GM23248 (cell line): ENCODE data around the gene TBC1D8. TPM values are rescaled to one million over a fixed set of nuclear protein-coding genes. Genes with fewer than 3 reads are reported as not detected.

Source experiments
- DNase-seq: peaks from one replicate; pipeline ENCODE4 v3.0.0-alpha.2; 2015
- H2AFZ ChIP-seq: fragments of 200-600 bp; sonication (generic); 2 replicates; pipeline ENCODE4 v1.6.1; 2016; ENCODE audit warnings: antibody characterized with exemption
- H3F3A ChIP-seq: fragments of 200-600 bp; sonication (generic); 2 replicates; pipeline ENCODE4 v1.6.1; 2016; ENCODE audit warnings: mild to moderate bottlenecking, antibody characterized with exemption, mixed run types; ENCODE audit not compliant: insufficient read depth
- H3K27ac ChIP-seq: fragments of 200-600 bp; sonication (generic); 2 replicates; pipeline ENCODE4 v1.5.1; 2016; ENCODE audit warnings: mild to moderate bottlenecking
- H3K27me3 ChIP-seq: fragments of 200-600 bp; sonication (generic); replicated peaks from 2 replicates; pipeline ENCODE4 v1.6.1; 2016; ENCODE audit warnings: mild to moderate bottlenecking; ENCODE audit not compliant: insufficient read depth
- H3K36me3 ChIP-seq: fragments of 200-600 bp; sonication (generic); 2 replicates; pipeline ENCODE4 v1.6.1; 2016; ENCODE audit warnings: low read depth, mild to moderate bottlenecking
- H3K4me1 ChIP-seq: fragments of 200-600 bp; sonication (generic); 2 replicates; pipeline ENCODE4 v1.6.1; 2016; ENCODE audit warnings: mild to moderate bottlenecking; ENCODE audit not compliant: insufficient read depth
- H3K4me2 ChIP-seq: fragments of 200-600 bp; sonication (generic); one replicate; pipeline ENCODE4 v1.6.1; 2016; ENCODE audit warnings: mild to moderate bottlenecking; ENCODE audit not compliant: unreplicated experiment
- H3K4me3 ChIP-seq: fragments of 200-600 bp; sonication (generic); 2 replicates; pipeline ENCODE4 v1.5.1; 2016; ENCODE audit warnings: mild to moderate bottlenecking
- H3K79me2 ChIP-seq: fragments of 200-600 bp; sonication (generic); 2 replicates; pipeline ENCODE4 v1.6.1; 2016; ENCODE audit warnings: mild to moderate bottlenecking; ENCODE audit not compliant: insufficient read depth
- H3K9ac ChIP-seq: fragments of 200-600 bp; sonication (generic); 2 replicates; pipeline ENCODE4 v1.6.1; 2016; ENCODE audit warnings: mild to moderate bottlenecking
- H3K9me2 ChIP-seq: fragments of 200-600 bp; sonication (generic); 2 replicates; pipeline ENCODE4 v1.6.1; 2016; ENCODE audit warnings: mixed run types, mild to moderate bottlenecking, moderate library complexity; ENCODE audit not compliant: insufficient read depth
- H3K9me3 ChIP-seq: fragments of 200-600 bp; sonication (generic); one replicate; pipeline ENCODE4 v1.6.1; 2017; ENCODE audit warnings: low read depth
- H4K20me1 ChIP-seq: fragments of 200-600 bp; sonication (generic); 2 replicates; pipeline ENCODE4 v1.6.0; 2016; ENCODE audit not compliant: insufficient read depth
- EZH2 ChIP-seq: fragments of 200-600 bp; sonication (generic); IDR thresholded peaks from 2 replicates; pipeline ENCODE4 v1.6.1; 2018; ENCODE audit warnings: antibody characterized with exemption, mild to moderate bottlenecking; ENCODE audit not compliant: insufficient read depth, poor library complexity, severe bottlenecking
- EZH2phosphoT487 ChIP-seq: fragments of 200-600 bp; sonication (generic); IDR thresholded peaks from 2 replicates; pipeline ENCODE4 v1.6.1; 2018; ENCODE audit warnings: antibody characterized with exemption, moderate library complexity, mild to moderate bottlenecking, low read depth; ENCODE audit not compliant: insufficient read depth
- WGBS, 2 experiments: methylation state at CpG; one replicate each; pipeline ENCODE4 v1.1.6; 2015 to 2017; ENCODE audit warnings: low lambda C conversion rate in 2 of 2, low coverage in 1 of 2; ENCODE audit errors: missing lambda C conversion rate in 2 of 2; 5-methylcytosine and 5-hydroxymethylcytosine counted together
- in situ Hi-C: fragments of 300-500 bp; cut with MboI; formaldehyde crosslinking; loops from 2 replicates; pipeline ENCODE4 v1.15.0; 2020
- polyA plus RNA-seq: library from polyadenylated mRNA; unstranded; fragments of >200 nt; fragmentation: Nextera tagmentation; extraction: Ambion mirVana; gene quantifications from 2 replicates; pipeline ENCODE4 v1.2.1, GENCODE V29; 2016
- total RNA-seq: library from RNA; depleted of rRNA; stranded (reverse); fragments of >200 nt; shearing (Covaris generic); gene quantifications from 2 replicates; pipeline ENCODE4 v1.2.3, GENCODE V29; 2014

Gene TBC1D8
- total and polyA plus RNA-seq, 2 experiments from 2014 or later, result 2.5 to 2.6 TPM

DNA sequence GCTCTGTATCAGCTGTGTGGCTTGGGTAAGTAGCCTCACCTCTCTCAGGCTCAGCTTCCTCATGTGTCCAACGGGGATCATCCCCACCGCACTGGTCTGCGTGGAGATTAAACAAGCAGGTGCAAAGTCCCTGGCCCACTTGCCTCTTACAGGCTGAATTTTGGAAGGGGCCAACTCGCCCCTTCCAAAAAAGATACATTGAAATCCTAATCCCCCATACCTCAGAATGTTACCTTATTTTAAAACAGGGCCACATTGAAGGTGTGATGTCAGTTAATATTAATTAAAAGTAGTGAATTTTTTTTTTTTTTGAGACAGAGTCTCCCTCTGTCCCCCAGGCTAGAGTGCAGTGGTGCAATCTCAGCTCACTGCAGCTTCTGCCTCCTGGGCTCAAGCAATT is 34.8 kb downstream of the TBC1D8 start:
- H3K79me2 ChIP-seq, result no peaks in the 10 kb centered on the region
- H3K4me3 ChIP-seq, result no peak overlapping the region
- H3K4me2 ChIP-seq, result no peak overlapping the region
- no peak overlapping the region for H3K9ac ChIP-seq
- WGBS, 2 experiments, result 78 to 80% methylated on average over 4 of the region's 4 CpGs
- no peaks in the 10 kb centered on the region for H3K27me3 ChIP-seq
- H4K20me1 ChIP-seq, result no peaks in the 10 kb centered on the region
- no peak overlapping the region for H2AFZ ChIP-seq
- H3K9me3 ChIP-seq, result no peaks in the 10 kb centered on the region
- no peak overlapping the region for H3K27ac ChIP-seq
- no peak for DNase-seq
- H3F3A ChIP-seq, result peaks cover 29% of the 10 kb centered on the region
- H3K4me1 ChIP-seq, result peaks cover 30% of the 10 kb centered on the region
- in situ Hi-C loops, result no loop called here
- no peak for TF ChIP-seq EZH2phosphoT487
- TF ChIP-seq EZH2, result no peak
- H3K36me3 ChIP-seq, result no peaks in the 10 kb centered on the region
- no peaks in the 10 kb centered on the region for H3K9me2 ChIP-seq

DNA sequence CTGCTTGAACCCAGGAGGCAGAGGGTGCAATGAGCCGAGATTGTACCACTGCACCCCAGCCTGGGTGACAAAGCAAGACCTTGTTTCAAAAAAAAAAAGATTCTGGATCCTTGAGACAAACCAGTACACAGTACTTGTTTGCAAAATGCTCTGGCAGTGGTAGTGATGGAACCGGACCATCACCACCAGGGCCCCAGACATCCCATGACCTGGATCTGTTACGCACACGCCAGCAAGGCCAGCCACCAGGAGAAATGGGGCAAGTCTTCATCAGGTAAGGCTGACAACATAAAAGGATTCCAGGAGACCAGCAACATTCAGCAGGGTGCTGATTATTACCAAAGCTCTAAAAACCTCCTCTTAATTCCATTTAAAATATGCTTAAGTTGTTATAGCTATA is 35.5 kb downstream of the TBC1D8 start:
- Histone ChIP-seq H3K9me3 (no peaks in the 10 kb centered on the region), H3K27ac (no peak overlapping the region), H3K79me2 (no peaks in the 10 kb centered on the region), H3K4me2 (no peak overlapping the region), H3K27me3 (no peaks in the 10 kb centered on the region), H3K36me3 (no peaks in the 10 kb centered on the region), H3K4me3 (no peak overlapping the region), H2AFZ (no peak overlapping the region), H3K9me2 (no peaks in the 10 kb centered on the region), H3F3A (peaks cover 29% of the 10 kb centered on the region), H3K4me1 (peaks cover 27% of the 10 kb centered on the region), H4K20me1 (no peaks in the 10 kb centered on the region), H3K9ac (no peak overlapping the region)
- in situ Hi-C loops, result no loop called here
- no peak for TF ChIP-seq EZH2phosphoT487
- TF ChIP-seq EZH2, result no peak
- DNase-seq, result no peak
- 98% methylated on average over 4 of the region's 4 CpGs for WGBS, 2 experiments

DNA sequence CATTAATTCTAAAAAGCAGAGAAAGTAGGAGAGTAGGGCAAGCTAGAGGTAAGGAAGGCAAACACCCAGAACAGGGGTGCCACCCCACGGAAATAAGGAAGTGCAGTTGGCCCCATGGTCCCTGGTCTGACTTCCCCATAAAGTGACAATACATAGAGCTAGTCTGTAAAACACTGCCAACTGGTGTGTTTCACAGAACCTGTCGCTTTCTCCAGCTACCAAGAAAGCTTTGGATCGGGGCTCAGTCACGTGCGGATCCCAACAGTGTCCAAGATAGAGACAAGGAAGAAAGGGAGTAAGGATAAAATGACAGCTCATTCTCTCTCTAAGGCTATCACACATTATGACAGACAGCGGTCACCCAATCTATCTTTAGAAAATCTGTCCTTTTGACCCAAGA is 36.4 kb downstream of the TBC1D8 start:
- H4K20me1 ChIP-seq, result no peaks in the 10 kb centered on the region
- in situ Hi-C loops, result no loop called here
- no peaks in the 10 kb centered on the region for H3K9me3 ChIP-seq
- no peak overlapping the region for H3K4me2 ChIP-seq
- no peaks in the 10 kb centered on the region for H3K79me2 ChIP-seq
- H3K27me3 ChIP-seq, result no peaks in the 10 kb centered on the region
- no peak overlapping the region for H3K27ac ChIP-seq
- WGBS, 2 experiments, result 94 to 96% methylated on average over 6 of the region's 6 CpGs
- H3K36me3 ChIP-seq, result no peaks in the 10 kb centered on the region
- no peak overlapping the region for H3K9ac ChIP-seq
- peaks cover 29% of the 10 kb centered on the region for H3F3A ChIP-seq
- no peak overlapping the region for H2AFZ ChIP-seq
- no peaks in the 10 kb centered on the region for H3K9me2 ChIP-seq
- no peak for TF ChIP-seq EZH2
- TF ChIP-seq EZH2phosphoT487, result no peak
- peaks cover 18% of the 10 kb centered on the region for H3K4me1 ChIP-seq
- no peak overlapping the region for H3K4me3 ChIP-seq
- no peak for DNase-seq

DNA sequence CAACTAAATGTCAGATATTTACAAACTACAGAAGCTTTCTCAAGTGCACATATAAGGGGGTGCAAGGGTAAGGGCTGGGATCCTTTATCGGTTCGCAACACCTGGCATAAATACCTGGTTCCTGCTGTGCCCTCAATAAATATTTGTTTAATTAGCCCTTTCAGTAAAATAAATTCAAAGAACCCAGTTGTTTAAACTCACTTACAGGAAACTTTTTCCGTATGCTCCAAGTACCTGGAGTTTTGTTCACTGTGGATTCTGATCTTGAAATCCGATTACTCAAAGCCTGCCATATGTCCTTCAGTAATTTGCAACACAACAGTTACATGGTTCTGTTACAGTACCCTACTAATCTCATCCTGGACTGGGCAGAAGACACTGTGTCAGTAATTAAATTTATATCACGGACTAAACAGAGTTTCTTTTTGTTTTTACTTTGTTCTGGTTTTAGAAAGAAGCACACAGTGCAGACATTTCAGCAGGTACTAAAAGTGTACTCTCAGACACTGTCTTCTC is 36.9 kb downstream of the TBC1D8 start:
- Histone ChIP-seq H3K4me1 (peaks cover 13% of the 10 kb centered on the region), H3F3A (peaks cover 29% of the 10 kb centered on the region), H3K9ac (no peak overlapping the region), H3K36me3 (no peaks in the 10 kb centered on the region), H3K79me2 (no peaks in the 10 kb centered on the region), H3K4me3 (no peak overlapping the region), H3K27ac (peak overlapping the region; percentile 88), H4K20me1 (no peaks in the 10 kb centered on the region), H3K27me3 (no peaks in the 10 kb centered on the region), H3K9me2 (no peaks in the 10 kb centered on the region), H3K4me2 (no peak overlapping the region), H2AFZ (no peak overlapping the region), H3K9me3 (no peaks in the 10 kb centered on the region)
- DNase-seq, result no peak
- TF ChIP-seq EZH2 (no peak), EZH2phosphoT487 (no peak)
- 97 to 98% methylated on average over 5 of the region's 5 CpGs for WGBS, 2 experiments
- in situ Hi-C loops, result no loop called here
